ENCODE data around the gene COL6A1. TPM values are rescaled to one million over a fixed set of nuclear protein-coding genes. Genes with fewer than 3 reads are reported as not detected.
"Not testable (repeated sequence)": the region's sequence is repeated elsewhere in the genome, so short reads cannot be mapped to it uniquely, and the experiment has no call there.

Gene COL6A1
- total RNA-seq, 1 donor from 2014 or later, result 2,452 TPM

DNA sequence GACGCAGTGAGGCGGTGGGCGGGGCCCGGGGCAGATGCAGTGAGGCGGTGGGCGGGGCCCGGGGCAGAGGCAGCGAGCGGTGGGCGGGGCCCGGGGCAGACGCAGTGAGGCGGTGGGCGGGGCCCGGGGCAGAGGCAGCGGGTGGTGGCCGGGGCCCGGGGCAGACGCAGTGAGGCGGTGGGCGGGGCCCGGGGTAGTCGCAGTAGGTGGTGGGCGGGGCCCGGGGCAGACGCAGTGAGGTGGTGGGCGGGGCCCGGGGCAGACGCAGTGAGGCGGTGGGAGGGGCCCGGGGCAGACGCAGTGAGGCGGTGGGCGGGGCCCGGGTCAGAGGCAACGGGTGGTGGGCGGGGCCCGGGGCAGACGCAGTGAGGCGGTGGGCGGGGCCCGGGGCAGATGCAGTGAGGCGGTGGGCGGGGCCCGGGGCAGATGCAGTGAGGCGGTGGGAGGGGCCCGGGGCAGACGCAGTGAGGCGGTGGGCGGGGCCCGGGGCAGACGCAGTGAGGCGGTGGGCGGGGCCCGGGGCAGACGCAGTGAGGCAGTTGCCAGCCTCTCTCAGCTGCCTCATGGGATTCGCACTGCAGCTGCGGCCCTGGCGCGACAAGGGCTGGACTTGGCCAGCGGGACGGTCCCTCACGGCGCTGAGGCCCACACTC lies 24.4 kb downstream of the COL6A1 start:
- DNase-seq (ENCODE audit: low spot score), result not testable (repeated sequence)

DNA sequence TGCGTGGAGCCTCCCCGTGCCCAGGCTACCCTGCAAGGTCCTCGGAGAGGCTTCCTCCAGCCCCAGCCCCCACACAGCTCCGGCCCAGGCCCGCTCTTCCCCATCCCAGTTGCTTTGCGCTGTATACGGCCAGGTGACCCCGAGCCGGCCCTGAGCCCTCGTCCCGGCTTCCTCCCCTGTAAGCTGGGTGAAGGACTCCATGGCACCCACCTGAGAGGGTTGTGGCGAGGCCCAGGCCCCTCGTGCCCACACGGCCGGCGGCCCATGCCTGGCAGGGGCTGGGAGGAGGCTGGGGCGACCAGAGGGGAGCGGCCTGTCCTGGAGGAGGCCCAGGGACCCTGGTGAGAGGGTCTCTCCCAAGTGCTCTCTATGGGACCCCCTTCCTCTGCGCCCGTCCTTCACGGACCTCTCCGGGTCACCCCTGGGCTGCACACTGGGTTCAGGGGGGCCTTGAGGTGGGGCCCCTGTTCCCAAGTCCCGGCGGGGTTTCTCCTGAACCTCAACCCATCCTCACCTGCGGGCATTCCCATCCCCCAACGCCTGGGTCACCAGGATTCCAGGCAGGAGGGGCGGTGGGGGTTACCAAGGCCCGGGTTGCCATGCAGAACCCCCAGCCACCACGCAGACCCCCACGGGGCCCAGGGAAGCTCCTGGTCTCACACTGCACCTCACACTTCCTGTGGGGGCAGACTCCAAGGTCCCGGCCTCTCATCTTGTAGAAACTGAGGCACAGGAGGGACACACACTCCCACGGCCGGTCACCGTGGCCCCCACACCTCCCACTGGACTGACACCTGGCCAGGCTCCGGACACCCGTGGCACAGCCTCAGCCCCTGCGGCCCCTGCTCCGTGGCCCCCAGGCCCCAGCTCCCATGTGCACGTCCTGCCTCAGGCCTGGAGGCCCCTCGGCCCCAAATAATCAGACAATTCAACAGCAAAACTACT lies 25.2 kb downstream of the COL6A1 start:
- no peak for DNase-seq (ENCODE audit: low spot score)

DNA sequence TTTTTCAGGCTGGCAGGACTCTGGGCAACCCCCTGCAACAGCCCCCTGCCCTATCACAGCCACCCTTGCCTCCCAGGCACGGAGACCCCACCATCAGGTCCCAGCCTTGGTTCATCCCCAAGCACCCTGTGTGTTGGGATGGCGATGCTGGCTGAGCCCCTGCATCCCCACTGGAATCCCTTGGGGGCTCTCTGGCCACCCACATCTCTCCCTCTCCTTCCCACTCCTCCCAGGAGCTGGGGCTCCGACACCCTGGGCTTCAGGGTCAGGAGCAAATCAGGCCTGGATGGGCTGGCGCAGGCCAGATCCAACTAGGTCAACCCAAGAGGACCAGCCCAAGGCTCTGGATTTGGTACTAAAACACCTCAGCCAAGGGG lies 25.9 kb downstream of the COL6A1 start:
- DNase-seq (ENCODE audit: low spot score), result no peak

DNA sequence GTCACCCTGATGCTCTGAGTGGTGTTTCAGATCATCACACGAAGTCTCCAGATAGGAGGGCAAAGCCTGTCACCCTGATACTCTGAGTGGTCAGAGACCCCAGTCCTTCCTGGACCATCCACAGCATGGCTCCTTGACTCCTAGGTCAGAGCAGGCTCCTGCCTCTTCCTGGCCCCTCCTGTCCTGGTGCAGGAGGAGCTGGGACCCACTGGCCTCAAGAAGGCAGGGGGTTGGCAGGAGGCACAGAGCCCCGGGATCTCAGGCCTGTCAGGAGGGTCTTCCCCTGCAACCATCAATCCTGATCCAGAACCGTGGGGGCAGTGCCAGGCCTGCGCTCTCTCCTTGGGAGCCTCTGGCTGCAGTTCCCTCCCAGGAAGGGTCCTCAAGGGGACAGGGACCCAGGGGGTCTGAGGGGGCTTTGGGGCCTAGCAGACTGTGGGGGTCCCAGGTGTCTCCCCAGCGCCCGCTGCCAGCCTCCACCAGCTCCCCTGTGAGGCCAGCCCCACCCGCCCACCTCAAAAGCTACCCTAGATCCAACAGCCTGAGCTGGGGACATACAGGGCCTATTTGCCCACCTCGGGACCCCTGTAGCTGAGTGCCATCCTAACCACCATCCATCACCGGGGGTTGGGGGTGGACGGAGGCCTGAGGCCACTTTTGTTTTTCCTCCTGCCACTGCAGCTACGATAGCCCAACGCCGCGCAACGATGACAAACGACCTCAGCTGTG lies 27.5 kb downstream of the COL6A1 start:
- no peak for DNase-seq (ENCODE audit: low spot score)

DNA sequence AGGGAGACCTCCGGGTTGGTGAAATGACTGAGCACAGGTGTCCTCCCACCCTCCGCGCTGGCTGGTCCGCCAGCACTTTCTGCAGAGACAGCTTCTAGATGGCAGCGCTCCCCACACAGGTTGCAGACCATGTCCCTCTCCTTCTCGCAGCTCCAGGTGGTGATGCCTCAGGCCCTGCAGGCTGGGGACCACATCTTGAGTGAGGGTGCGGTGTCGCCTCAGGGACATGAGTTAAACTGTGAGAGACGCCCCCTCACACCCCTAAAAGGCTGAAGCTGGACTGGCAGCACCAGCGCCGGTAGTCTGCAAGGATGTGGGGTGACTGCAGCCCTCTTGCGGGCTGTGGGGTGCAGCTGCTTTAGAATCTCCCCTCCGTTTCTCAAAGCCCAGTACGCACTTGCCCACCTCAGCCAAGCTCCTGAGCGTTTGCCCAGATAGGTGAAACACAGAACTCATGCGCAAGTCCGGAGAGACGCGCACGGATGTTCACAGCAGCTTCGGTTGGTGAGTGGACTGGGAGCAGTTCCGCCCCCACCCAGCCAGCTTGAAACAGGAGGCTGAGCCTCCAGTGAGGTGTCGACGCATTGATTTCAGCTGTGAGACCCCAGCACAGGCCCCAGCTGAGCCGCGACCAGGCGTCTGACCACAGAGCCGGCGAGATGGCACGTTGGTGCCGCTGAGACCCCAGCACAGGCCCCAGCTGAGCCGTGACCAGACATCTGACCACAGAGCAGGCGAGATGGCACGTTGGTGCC lies 28.6 kb downstream of the COL6A1 start:
- DNase-seq (ENCODE audit: low spot score), result no peak

DNA sequence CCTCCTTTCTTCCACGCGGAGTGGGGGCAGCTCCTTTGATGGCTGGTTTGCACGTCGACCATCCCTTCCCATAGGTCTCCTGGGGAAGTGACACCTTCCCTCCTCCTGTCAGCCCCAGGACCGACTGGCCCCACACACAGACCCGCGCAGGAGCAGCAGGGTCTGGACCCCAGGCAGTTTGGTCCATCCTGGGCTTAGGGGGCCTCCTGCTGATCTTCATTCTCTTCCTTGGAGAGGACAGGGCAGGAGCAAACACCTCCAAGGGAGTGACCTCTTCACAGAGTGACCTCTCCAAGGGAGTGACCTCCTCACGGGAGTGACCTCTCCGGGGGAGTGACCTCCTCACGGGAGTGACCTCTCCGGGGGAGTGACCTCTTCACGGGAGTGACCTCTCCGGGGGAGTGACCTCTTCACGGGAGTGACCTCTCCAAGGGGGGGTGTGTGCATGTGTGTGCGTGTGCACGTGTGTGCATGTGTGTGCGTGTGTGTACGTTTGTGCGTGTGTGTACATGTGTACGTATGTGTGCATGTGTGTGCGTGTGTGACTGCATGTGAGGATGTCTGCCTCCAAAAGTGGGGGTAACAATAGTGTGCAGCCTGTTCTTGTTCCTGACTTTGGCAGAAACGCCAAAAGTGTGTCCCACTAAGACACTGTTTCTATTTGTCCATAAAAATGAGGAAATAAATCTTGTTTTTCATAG lies 29.8 kb downstream of the COL6A1 start:
- DNase-seq (ENCODE audit: low spot score), result no peak

DNA sequence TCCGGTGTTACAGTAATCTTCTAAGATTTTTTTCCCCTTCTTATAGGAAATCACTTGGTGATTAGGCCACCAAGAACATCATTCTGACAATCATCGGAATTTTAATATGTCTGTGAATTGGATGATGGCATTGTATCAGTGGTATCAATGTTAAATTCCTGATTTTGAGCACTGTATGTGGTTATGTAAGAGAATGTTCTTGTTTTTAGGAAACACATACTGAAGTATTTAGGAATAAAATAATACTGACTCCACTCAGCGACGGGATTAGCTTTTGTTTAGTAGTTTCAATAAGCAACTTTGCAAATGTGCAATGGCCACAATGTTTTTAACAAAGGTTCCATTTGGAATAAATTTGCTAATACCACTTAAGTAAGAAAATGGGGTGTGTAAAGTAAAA lies 30.6 kb downstream of the COL6A1 start:
- DNase-seq (ENCODE audit: low spot score), result no peak

DNA sequence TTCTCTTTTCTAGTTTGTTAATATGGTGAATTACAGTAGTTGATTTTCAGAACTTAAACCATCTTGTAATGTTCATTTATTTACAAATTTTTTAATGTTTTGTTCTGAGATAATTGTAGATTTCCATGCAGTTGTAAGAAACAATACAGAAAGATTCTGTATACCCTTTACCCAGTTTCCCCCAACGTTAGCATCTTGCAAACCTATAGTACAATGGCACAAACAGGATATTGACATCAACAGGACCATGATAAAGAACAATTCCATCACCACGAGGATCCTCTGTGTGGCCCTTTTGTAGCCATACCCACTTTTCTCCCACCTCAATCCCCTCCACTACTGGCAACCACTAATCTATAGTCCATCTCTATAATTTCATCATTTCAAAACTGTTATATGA lies 33.3 kb downstream of the COL6A1 start:
- DNase-seq (ENCODE audit: low spot score), result no peak

DNA sequence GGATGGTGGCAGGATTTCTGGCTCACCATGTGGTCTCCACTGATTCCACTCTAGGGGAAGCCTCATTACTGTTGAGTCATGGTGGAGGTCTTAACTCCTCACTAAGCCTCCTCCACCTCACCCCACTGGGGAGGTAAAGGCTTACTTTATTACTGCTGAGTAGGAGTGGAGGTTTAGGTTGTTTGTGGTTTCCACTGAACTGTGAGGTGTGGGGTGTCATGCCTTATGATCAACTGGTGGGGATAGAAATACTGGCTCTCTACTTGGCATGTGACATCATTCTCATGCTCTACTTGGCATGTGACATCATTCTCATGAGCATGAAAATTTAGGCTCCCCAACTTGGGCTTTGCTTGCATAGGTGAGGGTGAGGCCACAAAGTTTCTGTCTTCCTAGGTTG lies 35.6 kb downstream of the COL6A1 start:
- no peak for DNase-seq (ENCODE audit: low spot score)

DNA sequence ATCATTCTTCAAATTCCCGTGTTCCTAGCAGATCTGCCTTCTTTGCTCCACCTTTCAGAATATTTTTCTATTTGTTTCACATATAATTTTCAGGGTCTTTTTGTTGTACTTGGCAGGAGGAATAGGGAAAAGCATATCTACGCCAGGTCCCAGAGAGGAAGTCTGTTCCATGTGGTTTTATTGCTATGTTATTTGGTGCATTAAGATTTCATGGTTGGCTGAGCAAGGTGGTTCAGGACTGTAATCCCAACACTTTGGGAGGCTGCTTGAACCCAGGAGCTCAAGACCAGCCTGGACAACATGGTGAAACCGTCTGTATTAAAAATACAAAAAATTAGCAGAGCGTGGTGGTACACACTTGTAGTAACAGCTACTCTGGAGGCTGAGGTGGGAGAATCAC lies 36.1 kb downstream of the COL6A1 start:
- DNase-seq (ENCODE audit: low spot score), result no peak

DNA sequence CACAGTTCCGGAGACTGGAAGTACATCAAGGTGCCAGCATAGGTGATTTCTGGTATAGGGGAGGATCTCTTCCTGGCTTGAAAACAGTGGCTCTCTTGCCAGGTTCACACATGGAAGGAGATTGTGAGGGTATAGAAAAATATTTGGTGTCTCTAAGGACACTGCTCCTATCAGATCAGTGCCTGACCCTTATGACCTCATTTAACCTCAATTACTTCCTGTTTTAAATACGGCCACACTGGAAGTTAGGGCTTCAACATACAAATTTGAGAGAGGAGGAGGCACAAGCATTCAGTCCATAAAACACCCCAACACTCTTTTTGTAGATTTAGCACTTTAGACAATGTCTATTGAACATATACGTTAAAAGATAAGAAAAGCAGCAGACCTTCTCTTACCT lies 37.0 kb downstream of the COL6A1 start:
- no peak for DNase-seq (ENCODE audit: low spot score)

DNA sequence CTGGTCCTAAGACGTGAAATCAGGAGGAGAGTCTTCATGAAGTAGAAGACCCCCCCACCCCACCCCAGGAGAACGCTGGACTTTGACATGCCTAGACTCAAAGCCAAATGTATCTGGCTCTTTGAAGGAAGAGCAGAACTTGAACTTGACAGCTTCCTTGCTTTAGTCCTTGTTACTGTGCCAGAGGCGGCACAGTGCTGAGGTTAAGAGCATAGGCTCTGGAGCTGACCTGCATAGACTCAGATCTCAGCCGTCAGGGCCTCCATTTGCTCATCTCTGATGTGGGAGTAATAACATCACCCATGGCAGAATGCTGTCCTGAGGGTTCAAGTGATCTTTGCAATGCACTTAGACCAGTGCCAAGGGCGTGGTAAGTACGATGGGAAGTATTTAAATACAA lies 39.0 kb downstream of the COL6A1 start:
- DNase-seq (ENCODE audit: low spot score), result no peak

DNA sequence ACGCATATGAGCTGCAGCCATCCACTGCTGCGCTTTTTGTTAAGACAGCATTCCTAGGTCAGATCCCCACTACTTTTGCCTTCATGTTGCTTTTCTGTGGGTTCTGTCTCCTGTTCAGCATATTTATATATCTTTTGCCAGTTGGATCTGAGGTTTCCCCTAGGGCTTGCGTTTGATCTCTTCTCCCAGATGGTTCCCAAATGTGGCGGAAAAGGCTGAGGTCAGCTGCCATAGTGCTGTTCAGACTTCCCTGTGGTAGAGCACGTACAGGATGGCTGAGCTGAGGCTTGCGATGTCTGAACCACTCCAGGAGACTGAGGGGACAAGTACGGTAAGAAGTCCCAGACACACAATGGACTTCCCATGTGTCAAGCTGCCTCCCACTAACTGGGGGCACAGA lies 39.8 kb downstream of the COL6A1 start:
- peak; percentile 45 for DNase-seq (ENCODE audit: low spot score)

DNA sequence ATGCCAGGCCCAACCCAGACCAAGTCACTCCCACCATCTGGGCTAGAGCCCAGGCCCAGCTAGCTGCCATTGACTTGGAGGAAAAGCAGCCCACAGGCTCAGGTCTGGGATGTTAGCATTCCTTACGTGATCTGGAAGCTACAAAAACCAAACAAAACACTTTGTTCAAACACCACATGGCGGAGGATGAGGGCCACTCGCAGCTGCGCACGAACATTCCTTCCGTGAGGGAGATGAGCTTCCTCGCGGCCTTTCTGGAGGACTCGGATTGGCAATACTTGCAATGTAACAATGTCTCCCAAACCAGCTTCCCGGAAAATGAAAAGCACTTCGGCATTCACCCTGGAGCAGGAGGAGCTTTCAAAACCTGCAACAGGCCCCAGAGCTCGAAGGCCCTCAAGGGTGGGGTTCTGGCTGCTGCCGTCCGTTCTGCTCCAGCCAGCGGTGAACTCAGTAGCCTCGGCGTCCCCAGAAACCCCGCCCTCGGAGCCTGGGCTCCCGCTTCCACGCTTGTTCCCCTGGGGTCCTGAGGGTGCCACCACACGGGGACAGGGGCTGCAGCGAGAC lies 40.5 kb downstream of the COL6A1 start:
- peak; percentile 78 for DNase-seq (ENCODE audit: low spot score)

DNA sequence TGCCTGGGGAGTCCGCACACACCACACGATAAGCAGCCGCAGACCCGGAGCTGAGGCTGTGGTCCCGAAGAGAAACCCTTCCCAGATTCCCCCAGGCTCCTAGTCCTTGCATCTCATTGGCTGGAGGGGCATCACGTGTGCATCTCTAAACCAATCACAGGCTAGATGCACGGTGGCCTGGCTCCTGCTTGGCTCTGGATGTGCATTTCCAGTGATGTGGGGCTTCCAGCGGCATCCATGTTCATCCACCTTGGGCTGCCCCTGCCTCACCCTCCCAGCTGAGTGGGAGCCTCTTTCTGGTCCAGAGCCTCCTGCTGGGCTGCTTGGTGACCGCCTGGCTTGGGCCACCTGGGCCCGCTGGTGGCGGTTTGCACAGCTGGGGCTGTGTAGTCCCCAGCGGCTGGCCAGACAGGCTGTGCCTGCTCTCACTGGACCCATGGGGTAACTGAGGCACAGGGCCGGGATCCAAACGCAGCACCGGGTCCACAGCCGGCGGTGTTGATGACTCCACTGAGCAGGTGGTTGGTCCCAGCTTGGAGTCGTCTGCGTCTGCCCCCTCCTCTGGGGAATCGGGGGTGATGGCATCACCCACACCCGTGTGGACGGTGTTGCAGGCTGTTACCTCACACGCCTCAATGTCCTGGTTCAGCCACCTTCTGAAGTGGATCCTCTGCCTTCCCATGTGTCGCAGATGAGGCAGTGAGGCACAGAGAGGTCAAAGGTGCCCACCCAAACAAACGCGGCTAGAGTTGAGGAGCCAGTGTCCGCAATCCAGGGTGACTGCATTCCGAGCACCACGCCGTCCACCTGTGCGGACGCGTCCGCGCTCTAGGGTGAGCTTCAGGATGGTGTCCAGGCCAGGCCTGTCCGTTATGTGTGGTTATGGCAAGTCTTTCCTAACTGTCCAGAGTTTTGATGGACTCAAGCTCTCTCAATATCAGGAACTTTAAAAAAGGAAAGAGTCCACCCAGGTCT lies 41.3 kb downstream of the COL6A1 start:
- DNase-seq (ENCODE audit: low spot score), result no peak

DNA sequence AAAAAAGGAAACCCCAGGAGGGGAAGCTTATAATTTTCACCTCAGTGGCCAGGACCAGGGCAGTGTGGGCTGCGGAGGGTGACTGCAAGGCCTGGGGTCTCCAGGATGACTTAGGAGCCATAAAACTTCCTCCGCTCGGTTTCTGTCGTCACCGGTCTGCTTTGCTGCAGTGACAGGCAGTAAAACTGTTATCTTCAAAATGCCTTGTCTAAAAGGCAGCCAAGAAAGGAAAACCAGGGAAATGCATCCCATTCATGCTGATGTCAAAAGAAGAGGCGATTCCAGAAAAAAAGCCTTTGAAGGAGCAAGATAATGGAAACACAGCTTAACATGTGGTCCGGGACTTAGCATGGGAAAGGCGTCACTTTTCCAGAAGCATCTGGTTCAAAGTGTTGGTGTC lies 42.0 kb downstream of the COL6A1 start:
- peak; percentile 98 for DNase-seq (ENCODE audit: low spot score)

DNA sequence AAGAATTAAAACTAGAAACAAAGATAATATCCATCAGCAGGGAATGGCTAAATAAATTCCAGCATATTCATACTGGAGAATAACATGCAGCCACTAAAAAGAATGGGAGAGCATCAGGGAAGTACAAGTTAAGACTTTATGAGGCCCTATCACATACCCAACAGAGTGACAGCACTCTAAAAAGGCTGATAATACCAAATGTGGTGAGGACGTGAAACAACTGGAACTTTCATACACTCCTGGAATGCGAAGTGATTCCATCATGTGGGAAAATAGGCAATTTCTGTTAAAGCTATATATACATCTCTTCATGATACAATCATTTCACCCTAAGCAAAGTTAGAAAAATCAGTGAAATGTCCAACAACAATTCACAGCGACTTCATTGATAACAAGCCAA lies 42.6 kb downstream of the COL6A1 start:
- DNase-seq (ENCODE audit: low spot score), result peak; percentile 52

DNA sequence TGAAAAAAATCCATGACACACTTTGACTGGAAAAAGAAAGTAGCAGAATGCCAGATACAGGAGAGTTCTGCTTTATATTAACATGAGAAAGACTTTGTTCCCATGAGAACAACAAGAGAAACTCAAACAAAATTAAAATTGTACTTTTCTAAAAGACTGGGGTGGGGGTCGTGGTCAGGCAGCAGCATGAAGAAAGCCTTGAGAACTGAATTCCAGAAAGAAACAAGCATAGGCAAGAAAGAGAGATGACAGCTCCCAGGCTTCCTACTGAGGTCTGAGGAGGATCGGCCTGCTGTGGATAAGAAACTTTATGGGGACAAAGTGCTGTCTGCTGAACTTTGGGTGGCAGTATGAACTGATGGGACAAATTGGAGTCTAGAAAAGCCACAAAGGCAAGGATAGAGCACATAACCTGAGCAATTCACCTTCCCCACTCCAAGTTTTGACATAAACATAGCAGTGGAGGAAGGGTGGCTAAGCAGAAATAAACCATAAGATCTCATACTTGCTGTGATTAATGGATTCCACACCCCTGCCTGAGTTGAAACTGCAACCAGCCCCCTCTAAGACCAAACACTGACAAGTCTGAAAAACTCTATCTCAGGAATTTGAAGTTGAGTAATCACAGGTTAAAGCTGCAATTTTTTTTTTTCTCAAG lies 43.7 kb downstream of the COL6A1 start:
- peak; percentile 90 for DNase-seq (ENCODE audit: low spot score)

Measured in umbilical cord (tissue), 2 donors.